Measurements from ENCODE around the gene WARS2. TPM values are rescaled to one million over a fixed set of nuclear protein-coding genes. Genes with fewer than 3 reads are reported as not detected.

Gene WARS2
- total RNA-seq, 4 donors from 2014 or later = 15.6 to 21.8 (median 20.1) TPM

- no peak for TF ChIP-seq CTCF (IDR thresholded peaks at IDR 0.05; ENCODE audit: low read depth)
Measured at GRCh38 chr1:119048624-119049404, 91.6 kb downstream of the WARS2 start.

GRCh38 chr1:119046785-119047438 is 93.5 kb downstream of the WARS2 start:
- no peak for TF ChIP-seq CTCF (IDR thresholded peaks at IDR 0.05; ENCODE audit: low read depth)

GRCh38 chr1:119046429-119046784 is 94.0 kb downstream of the WARS2 start:
- no peak for TF ChIP-seq CTCF (IDR thresholded peaks at IDR 0.05; ENCODE audit: low read depth)

- TF ChIP-seq CTCF (IDR thresholded peaks at IDR 0.05; ENCODE audit: low read depth) = no peak
Measured at GRCh38 chr1:119045096-119045746, 95.2 kb downstream of the WARS2 start.

GRCh38 chr1:119040906-119041305 is 99.5 kb downstream of the WARS2 start:
- TF ChIP-seq CTCF (IDR thresholded peaks at IDR 0.05; ENCODE audit: low read depth) = no peak

- no peak for TF ChIP-seq CTCF (IDR thresholded peaks at IDR 0.05; ENCODE audit: low read depth)
Measured at GRCh38 chr1:119040489-119040888, 100.0 kb downstream of the WARS2 start.

GRCh38 chr1:119038363-119038762 is 102.1 kb downstream of the WARS2 start:
- TF ChIP-seq CTCF (IDR thresholded peaks at IDR 0.05; ENCODE audit: low read depth) = no peak
